GM23338 (cell line): Measurements from ENCODE around the gene MTRF1. TPM values are rescaled to one million over a fixed set of nuclear protein-coding genes. Genes with fewer than 3 reads are reported as not detected.
A peak's percentile ranks its signal among the peaks of the same experiment; 100 is the strongest.

Source experiments
- ATAC-seq: fragments of 200-7000 bp; cut with Tn5 transposase; 3 replicates; pipeline ENCODE4 v1.9.1; 2020
- DNase-seq: peaks from one replicate; pipeline ENCODE4 v3.0.0-alpha.2; 2015; ENCODE audit warnings: low spot score
- H2AFZ ChIP-seq: fragments of 200-600 bp; sonication (generic); 2 replicates; pipeline ENCODE4 v1.8.0; 2016; ENCODE audit warnings: antibody characterized with exemption, mild to moderate bottlenecking, moderate library complexity
- H3F3A ChIP-seq: fragments of 200-600 bp; sonication (generic); replicated peaks from 2 replicates; pipeline ENCODE4 v1.8.0; 2017; ENCODE audit warnings: antibody characterized with exemption, mixed run types, low read depth
- H3K27ac ChIP-seq: fragments of 200-600 bp; sonication (generic); 2 replicates; pipeline ENCODE4 v1.6.1; 2016; ENCODE audit warnings: low read depth
- H3K27me3 ChIP-seq: fragments of 200-600 bp; sonication (generic); 2 replicates; pipeline ENCODE4 v1.8.0; 2016; ENCODE audit warnings: mild to moderate bottlenecking, mixed run types, moderate library complexity; ENCODE audit not compliant: insufficient read depth
- H3K36me3 ChIP-seq: fragments of 200-600 bp; sonication (generic); 2 replicates; pipeline ENCODE4 v1.8.0; 2016; ENCODE audit warnings: mild to moderate bottlenecking; ENCODE audit not compliant: insufficient read depth
- H3K4me1 ChIP-seq: fragments of 200-600 bp; sonication (generic); 2 replicates; pipeline ENCODE4 v1.8.0; 2016; ENCODE audit warnings: mild to moderate bottlenecking, moderate library complexity; ENCODE audit not compliant: insufficient read depth
- H3K4me2 ChIP-seq: fragments of 200-600 bp; sonication (generic); 2 replicates; pipeline ENCODE4 v1.7.1; 2017; ENCODE audit warnings: mixed run types
- H3K4me3 ChIP-seq: fragments of 200-600 bp; sonication (generic); 2 replicates; pipeline ENCODE4 v1.6.1; 2016; ENCODE audit warnings: mixed run types
- H3K79me2 ChIP-seq: fragments of 200-600 bp; sonication (generic); replicated peaks from 2 replicates; pipeline ENCODE4 v1.8.0; 2017; ENCODE audit warnings: mild to moderate bottlenecking; ENCODE audit not compliant: insufficient read depth
- H3K9me2 ChIP-seq: fragments of 200-600 bp; sonication (generic); 2 replicates; pipeline ENCODE4 v1.8.0; 2017; ENCODE audit not compliant: insufficient read depth
- H4K20me1 ChIP-seq: fragments of 200-600 bp; sonication (generic); replicated peaks from 2 replicates; pipeline ENCODE4 v1.8.0; 2017; ENCODE audit warnings: mild to moderate bottlenecking; ENCODE audit not compliant: insufficient read depth
- H3K27ac Mint-ChIP-seq: 2 replicates; pipeline ENCODE4 v1.8.0; 2020; ENCODE audit warnings: inconsistent platforms, mild to moderate bottlenecking, moderate library complexity, mixed read lengths
- H3K27me3 Mint-ChIP-seq: 3 replicates; pipeline ENCODE4 v1.8.0; 2022; ENCODE audit warnings: low read depth, mild to moderate bottlenecking, moderate library complexity, mixed read lengths, inconsistent platforms; ENCODE audit not compliant: insufficient read depth, poor library complexity
- H3K36me3 Mint-ChIP-seq: 3 replicates; pipeline ENCODE4 v1.8.0; 2021; ENCODE audit warnings: low read depth, mild to moderate bottlenecking, inconsistent platforms, moderate library complexity, mixed read lengths
- H3K4me1 Mint-ChIP-seq: 3 replicates; pipeline ENCODE4 v1.8.0; 2020; ENCODE audit warnings: mild to moderate bottlenecking, inconsistent platforms, mixed read lengths
- H3K4me3 Mint-ChIP-seq: 3 replicates; pipeline ENCODE4 v1.8.0; 2021; ENCODE audit warnings: moderate library complexity, mild to moderate bottlenecking, inconsistent platforms, mixed read lengths
- H3K9me3 Mint-ChIP-seq: 3 replicates; pipeline ENCODE4 v1.8.0; 2020; ENCODE audit warnings: moderate library complexity, mild to moderate bottlenecking, inconsistent platforms, mixed read lengths
- CREB1 ChIP-seq: fragments of 250-450 bp; sonication (Bioruptor Pico); IDR thresholded peaks from 2 replicates; pipeline ENCODE4 v1.5.0; 2020; ENCODE audit warnings: low read depth, mild to moderate bottlenecking, moderate library complexity
- CTCF ChIP-seq, 2 experiments: fragments of 200-600 bp in 1 of 2; sonication (generic) in 1 of 2; conservative IDR thresholded peaks; 2 replicates each; pipeline versions ENCODE4 v1.5.1 to v1.6.1; 2016 to 2017; ENCODE audit warnings: antibody characterized with exemption in 2 of 2, low read depth in 2 of 2, mild to moderate bottlenecking in 2 of 2, moderate library complexity in 1 of 2
- ETS1 ChIP-seq: IDR thresholded peaks from 2 replicates; pipeline ENCODE4 v1.6.1; 2016; ENCODE audit warnings: antibody characterized with exemption
- EZH2 ChIP-seq: fragments of 200-600 bp; sonication (generic); IDR thresholded peaks from one replicate; pipeline ENCODE4 v1.8.0; 2017; ENCODE audit warnings: antibody characterized with exemption, mild to moderate bottlenecking, low read depth; ENCODE audit not compliant: unreplicated experiment
- EZH2phosphoT487 ChIP-seq: fragments of 200-600 bp; sonication (generic); IDR thresholded peaks from one replicate; pipeline ENCODE4 v1.8.1; 2018; ENCODE audit warnings: antibody characterized with exemption; ENCODE audit not compliant: unreplicated experiment
- JUNB ChIP-seq: IDR thresholded peaks from one replicate; pipeline ENCODE4 v1.6.1; 2016; ENCODE audit warnings: antibody characterized with exemption; ENCODE audit not compliant: unreplicated experiment
- NANOG ChIP-seq: IDR thresholded peaks from 2 replicates; pipeline ENCODE4 v1.6.1; 2016; ENCODE audit warnings: antibody characterized with exemption, borderline replicate concordance
- POLR2AphosphoS5 ChIP-seq: IDR thresholded peaks from 2 replicates; pipeline ENCODE4 v1.6.1; 2016; ENCODE audit warnings: antibody characterized with exemption, low read depth
- REST ChIP-seq: IDR thresholded peaks from one replicate; pipeline ENCODE4 v1.6.1; 2018; ENCODE audit warnings: antibody characterized with exemption; ENCODE audit not compliant: unreplicated experiment
- STAT1 ChIP-seq: IDR thresholded peaks from one replicate; pipeline ENCODE4 v1.6.1; 2016; ENCODE audit warnings: antibody characterized with exemption; ENCODE audit not compliant: unreplicated experiment
- ZNF114 ChIP-seq: fragments of 250-450 bp; sonication (Bioruptor Pico); IDR thresholded peaks from 2 replicates; pipeline ENCODE4 v1.5.0; 2020; ENCODE audit warnings: mild to moderate bottlenecking, moderate library complexity
- ZNF331 ChIP-seq: fragments of 250-450 bp; sonication (Bioruptor Pico); IDR thresholded peaks from 2 replicates; pipeline ENCODE4 v1.5.0; 2020; ENCODE audit warnings: low read depth, mild to moderate bottlenecking, moderate library complexity
- polyA plus RNA-seq: library from polyadenylated mRNA; unstranded; fragments of >200 nt; fragmentation: Nextera tagmentation; extraction: Ambion mirVana; gene quantifications from 2 replicates; pipeline ENCODE4 v1.2.1, GENCODE V29; 2016
- total RNA-seq: library from RNA; depleted of rRNA; stranded (reverse); fragments of >200 nt; shearing (Covaris generic); gene quantifications from 2 replicates; pipeline ENCODE4 v1.2.3, GENCODE V29; 2014
- TF ChIP-seq, protein P1 (sequence below): fragments of 250-450 bp; sonication (Bioruptor Pico); IDR thresholded peaks from 2 replicates; pipeline ENCODE4 v1.5.0; 2020; ENCODE audit warnings: mild to moderate bottlenecking, moderate library complexity

The MTRF1 gene
- total and polyA plus RNA-seq, 2 experiments from 2014 or later: 18.4 to 22.6 TPM

- peaks cover 2% of the 10 kb centered on the region for H3K27me3 Mint-ChIP-seq
Measured at GRCh38 chr13:41244556-41244955, 18.8 kb downstream of the MTRF1 start.

More at GRCh38 chr13:41244556-41244955, 18.8 kb downstream of the MTRF1 start:
- peaks cover 3% of the 10 kb centered on the region; the same call in 2 of the 3 replicates for H3K36me3 Mint-ChIP-seq
- TF ChIP-seq STAT1: no peak
- no peak for TF ChIP-seq REST
- no peak for TF ChIP-seq POLR2AphosphoS5
- TF ChIP-seq ZNF331 (CRISPR knock-in tag): no peak
- no peak for TF ChIP-seq ETS1
- no peak for TF ChIP-seq CREB1 (CRISPR knock-in tag)
- no peak for TF ChIP-seq JUNB
- TF ChIP-seq NANOG: no peak
- TF ChIP-seq CTCF (conservative IDR thresholded peaks at IDR 0.05; ENCODE audit: low read depth in 2 of 2): no peak
- no peak for TF ChIP-seq ZNF114 (CRISPR knock-in tag)
- no peak for TF ChIP-seq EZH2phosphoT487
- TF ChIP-seq EZH2: no peak
- TF ChIP-seq, protein P1, sequence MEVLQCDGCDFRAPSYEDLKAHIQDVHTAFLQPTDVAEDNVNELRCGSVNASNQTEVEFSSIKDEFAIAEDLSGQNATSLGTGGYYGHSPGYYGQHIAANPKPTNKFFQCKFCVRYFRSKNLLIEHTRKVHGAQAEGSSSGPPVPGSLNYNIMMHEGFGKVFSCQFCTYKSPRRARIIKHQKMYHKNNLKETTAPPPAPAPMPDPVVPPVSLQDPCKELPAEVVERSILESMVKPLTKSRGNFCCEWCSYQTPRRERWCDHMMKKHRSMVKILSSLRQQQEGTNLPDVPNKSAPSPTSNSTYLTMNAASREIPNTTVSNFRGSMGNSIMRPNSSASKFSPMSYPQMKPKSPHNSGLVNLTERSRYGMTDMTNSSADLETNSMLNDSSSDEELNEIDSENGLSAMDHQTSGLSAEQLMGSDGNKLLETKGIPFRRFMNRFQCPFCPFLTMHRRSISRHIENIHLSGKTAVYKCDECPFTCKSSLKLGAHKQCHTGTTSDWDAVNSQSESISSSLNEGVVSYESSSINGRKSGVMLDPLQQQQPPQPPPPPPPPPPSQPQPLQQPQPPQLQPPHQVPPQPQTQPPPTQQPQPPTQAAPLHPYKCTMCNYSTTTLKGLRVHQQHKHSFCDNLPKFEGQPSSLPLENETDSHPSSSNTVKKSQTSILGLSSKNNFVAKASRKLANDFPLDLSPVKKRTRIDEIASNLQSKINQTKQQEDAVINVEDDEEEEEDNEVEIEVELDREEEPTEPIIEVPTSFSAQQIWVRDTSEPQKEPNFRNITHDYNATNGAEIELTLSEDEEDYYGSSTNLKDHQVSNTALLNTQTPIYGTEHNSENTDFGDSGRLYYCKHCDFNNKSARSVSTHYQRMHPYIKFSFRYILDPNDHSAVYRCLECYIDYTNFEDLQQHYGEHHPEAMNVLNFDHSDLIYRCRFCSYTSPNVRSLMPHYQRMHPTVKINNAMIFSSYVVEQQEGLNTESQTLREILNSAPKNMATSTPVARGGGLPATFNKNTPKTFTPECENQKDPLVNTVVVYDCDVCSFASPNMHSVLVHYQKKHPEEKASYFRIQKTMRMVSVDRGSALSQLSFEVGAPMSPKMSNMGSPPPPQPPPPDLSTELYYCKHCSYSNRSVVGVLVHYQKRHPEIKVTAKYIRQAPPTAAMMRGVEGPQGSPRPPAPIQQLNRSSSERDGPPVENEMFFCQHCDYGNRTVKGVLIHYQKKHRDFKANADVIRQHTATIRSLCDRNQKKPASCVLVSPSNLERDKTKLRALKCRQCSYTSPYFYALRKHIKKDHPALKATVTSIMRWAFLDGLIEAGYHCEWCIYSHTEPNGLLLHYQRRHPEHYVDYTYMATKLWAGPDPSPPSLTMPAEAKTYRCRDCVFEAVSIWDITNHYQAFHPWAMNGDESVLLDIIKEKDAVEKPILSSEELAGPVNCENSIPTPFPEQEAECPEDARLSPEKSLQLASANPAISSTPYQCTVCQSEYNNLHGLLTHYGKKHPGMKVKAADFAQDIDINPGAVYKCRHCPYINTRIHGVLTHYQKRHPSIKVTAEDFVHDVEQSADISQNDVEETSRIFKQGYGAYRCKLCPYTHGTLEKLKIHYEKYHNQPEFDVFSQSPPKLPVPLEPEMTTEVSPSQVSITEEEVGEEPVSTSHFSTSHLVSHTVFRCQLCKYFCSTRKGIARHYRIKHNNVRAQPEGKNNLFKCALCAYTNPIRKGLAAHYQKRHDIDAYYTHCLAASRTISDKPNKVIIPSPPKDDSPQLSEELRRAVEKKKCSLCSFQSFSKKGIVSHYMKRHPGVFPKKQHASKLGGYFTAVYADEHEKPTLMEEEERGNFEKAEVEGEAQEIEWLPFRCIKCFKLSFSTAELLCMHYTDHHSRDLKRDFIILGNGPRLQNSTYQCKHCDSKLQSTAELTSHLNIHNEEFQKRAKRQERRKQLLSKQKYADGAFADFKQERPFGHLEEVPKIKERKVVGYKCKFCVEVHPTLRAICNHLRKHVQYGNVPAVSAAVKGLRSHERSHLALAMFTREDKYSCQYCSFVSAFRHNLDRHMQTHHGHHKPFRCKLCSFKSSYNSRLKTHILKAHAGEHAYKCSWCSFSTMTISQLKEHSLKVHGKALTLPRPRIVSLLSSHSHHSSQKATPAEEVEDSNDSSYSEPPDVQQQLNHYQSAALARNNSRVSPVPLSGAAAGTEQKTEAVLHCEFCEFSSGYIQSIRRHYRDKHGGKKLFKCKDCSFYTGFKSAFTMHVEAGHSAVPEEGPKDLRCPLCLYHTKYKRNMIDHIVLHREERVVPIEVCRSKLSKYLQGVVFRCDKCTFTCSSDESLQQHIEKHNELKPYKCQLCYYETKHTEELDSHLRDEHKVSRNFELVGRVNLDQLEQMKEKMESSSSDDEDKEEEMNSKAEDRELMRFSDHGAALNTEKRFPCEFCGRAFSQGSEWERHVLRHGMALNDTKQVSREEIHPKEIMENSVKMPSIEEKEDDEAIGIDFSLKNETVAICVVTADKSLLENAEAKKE (CRISPR knock-in tag): no peak
- H3K4me3 Mint-ChIP-seq: no peak overlapping the region
- H3K27me3 ChIP-seq: no peaks in the 10 kb centered on the region
- no peaks in the 10 kb centered on the region for H3F3A ChIP-seq
- ATAC-seq (peak; percentile 31; the same call in 2 of the 3 replicates), DNase-seq (peak; percentile 11)
- no peaks in the 10 kb centered on the region for H3K36me3 ChIP-seq
- no peaks in the 10 kb centered on the region for H3K9me3 Mint-ChIP-seq
- no peak overlapping the region for H3K27ac ChIP-seq
- no peak overlapping the region for H3K4me3 ChIP-seq
- no peak overlapping the region for H2AFZ ChIP-seq
- H3K4me1 ChIP-seq: no peaks in the 10 kb centered on the region
- H3K4me1 Mint-ChIP-seq: no peaks in the 10 kb centered on the region
- no peak overlapping the region for H3K4me2 ChIP-seq
- H3K9me2 ChIP-seq: no peaks in the 10 kb centered on the region
- H3K27ac Mint-ChIP-seq: no peak overlapping the region
- H4K20me1 ChIP-seq: no peaks in the 10 kb centered on the region
- H3K79me2 ChIP-seq: no peaks in the 10 kb centered on the region
